Adipocyte (in vitro differentiated cells): Measurements from ENCODE around the gene PRR12.
"Not testable (repeated sequence)": the region's sequence is repeated elsewhere in the genome, so short reads cannot be mapped to it uniquely, and the experiment has no call there.

ENCODE experiments used
- DNase-seq: peaks from one replicate; pipeline ENCODE4 v3.0.0-alpha.2; 2015; ENCODE audit warnings: low read depth
- H3K27me3 ChIP-seq: replicated peaks from 2 replicates; pipeline ENCODE4 v1.7.0; 2013; ENCODE audit warnings: mild to moderate bottlenecking, low read length, moderate library complexity; ENCODE audit not compliant: control insufficient read depth, insufficient read depth
- H3K36me3 ChIP-seq: 2 replicates; pipeline ENCODE4 v1.7.0; 2013; ENCODE audit warnings: low read length, mild to moderate bottlenecking, moderate library complexity; ENCODE audit not compliant: control insufficient read depth, insufficient read depth, severe bottlenecking
- H3K4me1 ChIP-seq: 2 replicates; pipeline ENCODE4 v1.7.0; 2013; ENCODE audit warnings: mild to moderate bottlenecking, low read length, moderate library complexity; ENCODE audit not compliant: control insufficient read depth, insufficient read depth
- H3K4me3 ChIP-seq: 2 replicates; pipeline ENCODE4 v1.7.0; 2013; ENCODE audit warnings: mild to moderate bottlenecking, low read length, moderate library complexity
- H3K9ac ChIP-seq: 2 replicates; pipeline ENCODE4 v1.7.0; 2013; ENCODE audit warnings: mild to moderate bottlenecking, low read length, moderate library complexity
- H3K9me3 ChIP-seq: 2 replicates; pipeline ENCODE4 v1.7.0; 2013; ENCODE audit warnings: mild to moderate bottlenecking, low read length, moderate library complexity; ENCODE audit not compliant: control insufficient read depth

PRR12 gene

DNA sequence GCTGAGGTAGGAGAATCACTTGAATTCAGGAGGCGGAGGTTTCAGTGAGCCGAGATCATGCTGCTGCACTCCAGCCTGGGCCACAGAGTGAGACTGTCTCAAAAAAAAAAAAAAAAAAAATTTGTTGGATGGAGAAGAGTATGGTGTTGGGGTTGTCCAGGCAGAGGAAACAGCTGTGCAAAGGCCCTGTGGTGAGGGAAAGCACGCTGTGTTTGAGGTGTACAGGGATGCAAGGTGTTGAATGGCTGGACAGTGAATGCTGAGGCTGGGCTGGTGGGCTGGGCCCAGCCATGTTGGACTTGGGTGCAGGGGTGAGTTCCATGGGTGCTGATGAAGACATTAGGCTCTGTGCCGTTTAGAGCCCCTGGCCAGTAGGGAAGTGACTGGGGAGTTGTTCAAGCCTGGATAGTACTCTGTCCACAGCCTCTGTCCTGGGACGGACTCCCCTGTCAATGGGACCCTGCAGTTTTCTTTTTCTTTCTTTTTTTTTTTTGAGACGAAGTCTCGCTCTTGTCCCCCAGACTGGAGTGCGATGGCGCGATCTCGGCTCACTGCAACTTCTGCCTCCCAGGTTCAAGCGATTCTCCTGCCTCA, 18.6 kb downstream of the PRR12 start:
- H3K9ac ChIP-seq = no peak overlapping the region

DNA sequence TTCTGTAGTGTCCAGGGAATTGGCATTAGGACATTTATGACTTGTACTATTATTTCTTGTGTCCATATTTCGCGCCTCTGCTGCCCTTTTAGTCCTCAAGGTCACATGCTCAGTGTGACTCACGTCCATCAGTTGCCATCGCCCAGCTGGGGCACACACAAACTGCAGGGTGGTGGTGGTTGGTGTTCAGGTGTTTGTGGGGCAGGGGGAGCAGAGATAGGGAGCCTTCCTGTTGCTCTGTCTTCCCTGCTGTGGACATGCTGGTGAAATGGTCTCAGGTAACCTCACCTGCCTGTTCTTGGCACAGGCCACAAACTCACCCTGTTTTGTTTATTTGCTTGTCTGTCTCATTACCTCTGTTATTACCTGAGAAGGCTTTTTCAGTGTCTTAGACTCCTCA, 22.4 kb downstream of the PRR12 start:
- no peak for DNase-seq
- H3K4me1 ChIP-seq = peaks cover 37% of the 10 kb centered on the region
- no peaks in the 10 kb centered on the region for H3K27me3 ChIP-seq
- H3K4me3 ChIP-seq = peak overlapping the region; percentile 49
- peak overlapping the region; percentile 48 for H3K9ac ChIP-seq
- peaks cover 39% of the 10 kb centered on the region for H3K36me3 ChIP-seq
- H3K9me3 ChIP-seq = no peaks in the 10 kb centered on the region

More for the DNA sequence above, 18.6 kb downstream of the PRR12 start:
- no peak for DNase-seq
- Histone ChIP-seq H3K36me3 (peaks cover 34% of the 10 kb centered on the region), H3K4me3 (no peak overlapping the region), H3K4me1 (peaks cover 35% of the 10 kb centered on the region), H3K27me3 (no peaks in the 10 kb centered on the region), H3K9me3 (no peaks in the 10 kb centered on the region)

DNA sequence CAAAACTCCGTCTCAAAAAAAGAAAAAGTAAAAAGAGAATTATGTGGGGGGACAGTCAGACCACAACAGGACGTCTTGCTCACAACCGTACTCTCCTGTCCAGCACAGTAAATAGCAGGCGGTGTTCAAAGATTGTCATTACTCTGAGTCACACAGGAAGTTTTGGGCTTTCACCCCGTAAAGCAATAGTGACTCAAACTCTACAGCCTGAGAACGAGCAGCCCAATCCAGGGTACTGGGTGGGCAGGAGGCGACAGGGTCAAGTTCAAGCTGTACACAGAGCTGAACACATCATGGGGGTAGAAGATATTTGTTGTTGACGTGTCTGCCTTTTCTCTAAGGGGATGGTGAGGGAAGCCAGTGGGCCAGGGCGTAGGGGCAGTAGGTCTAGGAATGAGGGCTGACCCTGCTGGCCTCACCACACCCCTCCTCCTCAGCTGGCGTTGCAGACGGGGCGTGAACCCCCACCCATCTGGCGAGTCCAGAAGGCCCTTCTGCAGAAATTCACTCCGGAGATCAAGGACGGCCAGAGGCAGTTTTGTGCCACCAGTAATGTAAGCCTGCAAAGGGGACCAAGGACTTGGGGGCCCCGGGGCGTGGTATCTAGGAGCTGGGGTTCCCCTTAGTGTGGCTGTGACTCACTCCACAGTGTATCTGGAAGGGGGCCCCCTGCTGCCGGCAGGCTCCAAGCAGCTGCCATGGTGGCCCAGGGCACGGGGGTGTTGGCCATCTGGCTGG, 23.3 kb downstream of the PRR12 start:
- Histone ChIP-seq H3K4me3 (peak overlapping the region; percentile 49), H3K4me1 (peaks cover 31% of the 10 kb centered on the region), H3K9ac (peak overlapping the region; percentile 48), H3K36me3 (peaks cover 37% of the 10 kb centered on the region), H3K27me3 (no peaks in the 10 kb centered on the region), H3K9me3 (no peaks in the 10 kb centered on the region)
- peak; percentile 66 for DNase-seq

DNA sequence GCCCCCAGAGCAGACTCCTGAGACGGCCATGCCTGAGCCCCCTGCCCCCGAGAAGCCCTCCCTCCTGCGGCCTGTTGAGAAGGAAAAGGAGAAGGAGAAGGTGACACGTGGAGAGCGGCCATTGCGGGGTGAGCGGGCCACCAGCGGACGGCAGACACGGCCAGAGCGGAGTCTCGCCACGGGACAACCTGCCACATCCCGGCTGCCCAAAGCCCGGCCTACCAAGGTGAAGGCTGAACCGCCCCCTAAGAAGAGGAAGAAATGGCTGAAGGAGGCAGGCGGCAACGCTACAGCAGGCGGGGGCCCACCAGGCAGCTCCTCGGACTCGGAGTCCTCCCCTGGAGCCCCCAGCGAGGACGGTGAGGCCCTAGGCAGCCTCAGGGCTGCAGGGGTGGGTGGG, 24.9 kb downstream of the PRR12 start:
- Histone ChIP-seq H3K9ac (no peak overlapping the region), H3K9me3 (no peaks in the 10 kb centered on the region), H3K27me3 (no peaks in the 10 kb centered on the region), H3K36me3 (peaks cover 35% of the 10 kb centered on the region), H3K4me1 (peaks cover 31% of the 10 kb centered on the region), H3K4me3 (no peak overlapping the region)
- DNase-seq = no peak

DNA sequence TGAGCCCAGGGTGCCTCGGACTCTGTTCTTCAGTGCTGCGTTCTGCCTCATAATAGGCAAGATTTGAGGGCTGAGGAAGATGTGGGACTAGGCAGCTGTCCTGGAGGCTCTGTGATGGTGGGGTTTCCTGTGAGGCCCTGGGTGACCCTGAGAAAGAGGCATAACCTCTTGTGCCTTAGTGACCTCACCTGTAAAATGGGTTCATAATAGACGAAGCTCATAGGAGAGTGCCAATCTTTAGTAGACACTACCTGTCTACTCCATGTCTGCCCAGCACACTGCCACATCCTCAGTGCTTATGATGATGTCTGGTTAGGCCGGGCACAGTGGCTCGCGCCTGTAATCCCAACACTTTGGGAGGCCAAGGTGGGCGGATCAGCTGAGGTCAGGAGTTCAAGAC, 25.6 kb downstream of the PRR12 start:
- no peak overlapping the region for H3K9ac ChIP-seq
- no peaks in the 10 kb centered on the region for H3K9me3 ChIP-seq
- no peaks in the 10 kb centered on the region for H3K27me3 ChIP-seq
- DNase-seq = no peak
- no peak overlapping the region for H3K4me3 ChIP-seq
- peaks cover 38% of the 10 kb centered on the region for H3K36me3 ChIP-seq
- peaks cover 31% of the 10 kb centered on the region for H3K4me1 ChIP-seq

DNA sequence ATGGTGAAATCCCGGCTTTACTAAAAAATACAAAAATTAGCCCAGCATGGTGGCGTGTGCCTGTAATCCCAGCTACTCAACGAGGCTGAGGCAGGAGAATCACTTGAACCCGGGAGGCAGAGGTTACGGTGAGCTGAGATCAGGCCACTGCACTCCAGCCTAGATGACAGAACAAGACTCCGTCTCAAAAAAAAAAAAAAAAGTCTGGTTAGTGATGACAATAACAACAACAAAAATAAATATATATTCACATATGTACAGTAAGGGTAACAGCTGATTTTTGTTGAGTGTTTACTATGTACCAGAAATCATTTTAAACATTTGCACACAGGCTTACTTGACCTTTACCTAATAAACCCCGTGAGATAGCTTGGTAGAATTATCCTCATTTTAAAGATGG, 26.0 kb downstream of the PRR12 start:
- peaks cover 40% of the 10 kb centered on the region for H3K36me3 ChIP-seq

DNA sequence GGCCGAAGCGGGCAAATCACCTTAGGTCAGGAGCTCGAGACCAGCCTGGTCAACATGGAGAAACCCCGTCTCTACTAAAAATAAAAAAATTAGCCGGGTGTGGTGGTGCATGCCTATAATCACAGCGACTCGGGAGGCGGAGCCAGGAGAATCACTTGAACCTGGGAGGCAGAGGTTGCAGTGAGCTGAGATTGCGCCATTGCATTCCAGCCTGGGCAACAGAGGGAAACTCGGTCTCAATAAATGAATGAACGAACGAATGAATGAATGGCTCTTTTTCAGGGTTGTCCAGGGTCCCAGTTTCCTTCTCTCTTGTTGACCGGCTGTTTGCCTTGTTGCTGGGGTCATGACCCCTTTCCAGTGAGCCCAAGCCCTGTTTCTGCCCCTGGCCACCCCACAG, 26.9 kb downstream of the PRR12 start:
- H3K27me3 ChIP-seq, H3K9ac ChIP-seq, H3K4me3 ChIP-seq, DNase-seq, H3K9me3 ChIP-seq: not testable (repeated sequence)
- peaks cover 40% of the 10 kb centered on the region for H3K36me3 ChIP-seq
- H3K4me1 ChIP-seq = peaks cover 22% of the 10 kb centered on the region

More for the DNA sequence above, 26.0 kb downstream of the PRR12 start:
- Histone ChIP-seq H3K4me3 (no peak overlapping the region), H3K4me1 (peaks cover 31% of the 10 kb centered on the region), H3K9me3 (no peaks in the 10 kb centered on the region), H3K27me3 (no peaks in the 10 kb centered on the region), H3K9ac (no peak overlapping the region)
- no peak for DNase-seq

DNA sequence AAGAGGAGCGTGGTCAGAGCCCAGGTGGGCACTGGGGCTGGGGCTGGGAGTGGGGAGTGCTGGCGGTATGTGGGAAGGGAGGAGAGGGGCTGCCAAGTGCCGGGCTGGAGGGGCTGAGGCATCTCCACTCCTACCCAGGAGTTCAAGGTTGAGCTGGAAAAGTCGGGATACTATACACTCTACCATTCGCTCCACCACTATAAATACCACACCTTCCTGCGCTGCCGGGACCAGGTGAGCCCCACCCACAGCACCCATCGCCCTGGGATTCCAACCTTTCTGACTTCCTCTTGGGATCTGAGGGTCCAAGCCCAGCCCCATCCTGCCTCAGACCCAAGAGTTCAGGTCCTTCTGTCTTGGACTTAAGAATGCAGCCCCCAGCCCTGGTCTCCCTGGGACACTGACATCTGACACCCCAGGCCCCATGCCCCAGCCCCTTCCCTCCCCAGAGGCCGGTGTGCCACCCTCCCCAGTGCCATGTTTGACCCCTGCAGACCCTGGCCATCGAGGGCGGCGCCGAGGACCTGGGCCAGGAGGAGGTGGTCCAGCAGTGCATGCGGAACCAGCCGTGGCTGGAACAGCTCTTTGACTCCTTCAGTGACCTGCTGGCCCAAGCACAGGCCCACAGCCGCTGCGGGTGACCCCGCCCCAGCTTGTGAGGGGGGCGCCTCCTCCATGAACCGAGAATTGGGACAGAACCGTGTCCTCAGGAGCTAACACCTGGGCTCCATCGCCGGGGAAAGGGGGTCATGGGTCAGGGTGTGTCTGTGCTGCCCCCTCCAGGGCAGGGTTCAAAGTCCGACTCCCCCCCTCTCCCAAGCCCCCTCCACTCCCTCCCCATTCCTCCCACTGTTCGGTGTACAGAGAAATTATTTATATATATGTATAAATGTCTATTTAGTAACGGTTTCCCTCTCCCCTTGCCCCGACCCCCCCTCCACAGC, 34.3 kb downstream of the PRR12 start:
- Histone ChIP-seq H3K9me3 (no peaks in the 10 kb centered on the region), H3K4me3 (no peak overlapping the region), H3K27me3 (no peaks in the 10 kb centered on the region), H3K9ac (no peak overlapping the region), H3K36me3 (peaks cover 24% of the 10 kb centered on the region), H3K4me1 (peaks cover 8% of the 10 kb centered on the region)
- DNase-seq = no peak

DNA sequence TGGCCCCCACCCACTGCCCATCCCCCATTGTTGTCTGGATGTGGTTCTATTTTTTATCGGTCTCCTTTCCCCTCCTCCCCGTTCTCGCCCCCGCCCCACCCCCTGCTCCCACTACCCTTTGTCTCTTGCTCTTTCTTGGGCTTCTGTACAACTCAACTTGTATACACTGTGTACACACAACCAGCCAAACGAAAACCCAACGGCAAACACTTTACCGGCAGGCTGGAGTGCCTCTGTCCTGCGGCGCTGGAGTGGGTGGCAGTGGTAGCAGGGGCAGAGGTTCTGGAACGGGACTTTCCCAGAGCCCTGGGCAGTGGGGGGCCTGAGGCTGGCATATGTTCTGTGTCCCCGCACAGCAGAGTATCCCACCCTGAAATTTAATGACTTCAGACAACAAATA, 35.2 kb downstream of the PRR12 start:
- DNase-seq = no peak
- Histone ChIP-seq H3K4me3 (no peak overlapping the region), H3K36me3 (peaks cover 22% of the 10 kb centered on the region), H3K4me1 (peaks cover 16% of the 10 kb centered on the region), H3K9ac (no peak overlapping the region), H3K27me3 (no peaks in the 10 kb centered on the region), H3K9me3 (no peaks in the 10 kb centered on the region)

DNA sequence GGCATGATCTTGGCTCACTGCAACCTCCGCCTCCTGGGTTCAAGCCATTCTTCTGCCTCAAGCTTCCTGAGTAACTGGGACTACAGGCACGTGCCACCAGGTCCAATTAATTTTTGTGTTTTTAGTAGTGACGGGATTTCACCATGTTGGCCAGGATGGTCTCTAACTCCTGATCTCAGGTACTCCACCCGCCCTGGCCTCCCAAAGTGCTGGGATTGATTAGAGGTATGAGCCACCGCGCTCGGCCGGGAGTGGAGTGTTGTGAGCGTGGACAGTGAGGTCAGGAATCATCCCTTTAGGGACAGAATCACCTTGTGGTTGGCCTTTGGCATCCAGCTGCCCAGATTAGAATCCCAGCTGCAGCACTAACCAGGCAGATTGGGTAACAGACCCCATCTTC, 38.7 kb downstream of the PRR12 start:
- Histone ChIP-seq H3K9ac (no peak overlapping the region), H3K36me3 (peaks cover 14% of the 10 kb centered on the region), H3K4me3 (no peak overlapping the region), H3K4me1 (peaks cover 34% of the 10 kb centered on the region), H3K27me3 (no peaks in the 10 kb centered on the region), H3K9me3 (no peaks in the 10 kb centered on the region)
- no peak for DNase-seq

DNA sequence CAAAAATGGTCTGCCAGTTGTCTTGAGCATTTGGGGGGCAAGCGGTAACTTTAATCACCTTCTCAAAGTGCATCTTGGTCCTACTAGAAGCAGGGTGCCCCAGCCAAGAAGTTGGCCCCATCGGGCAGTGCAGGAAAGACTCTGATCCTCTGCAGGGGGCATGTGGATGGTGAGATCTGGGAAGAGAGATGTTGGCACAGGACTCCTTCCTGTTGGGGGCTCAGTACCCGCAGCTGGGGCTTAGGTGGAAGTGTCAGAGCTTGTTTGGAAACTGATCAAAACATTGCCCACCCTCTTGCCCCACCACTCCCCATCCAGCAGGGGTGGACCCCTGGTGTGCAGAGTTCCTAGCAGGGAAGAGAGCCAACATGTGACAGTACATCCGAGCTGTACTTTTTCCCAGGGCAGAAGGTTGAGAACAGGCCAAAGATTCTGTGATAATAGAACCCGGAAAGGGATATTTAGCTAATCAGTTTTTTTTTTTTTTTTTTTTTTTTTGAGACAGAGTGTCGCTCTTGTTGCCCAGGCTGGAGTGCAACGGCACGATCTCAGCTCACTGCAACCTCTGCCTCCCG, 40.1 kb downstream of the PRR12 start:
- peaks cover 40% of the 10 kb centered on the region for H3K4me1 ChIP-seq
- no peak overlapping the region for H3K4me3 ChIP-seq
- H3K36me3 ChIP-seq = peaks cover 19% of the 10 kb centered on the region
- no peaks in the 10 kb centered on the region for H3K9me3 ChIP-seq
- H3K27me3 ChIP-seq = no peaks in the 10 kb centered on the region
- DNase-seq = no peak
- peak overlapping the region; percentile 70 for H3K9ac ChIP-seq
